GM18502 (cell line): ENCODE results near the gene BMPR1A.
"Not testable (repeated sequence)": the region's sequence is repeated elsewhere in the genome, so short reads cannot be mapped to it uniquely, and the experiment has no call there.

ENCODE experiments used
- ATAC-seq: cut with Tn5 transposase; IDR thresholded peaks from one replicate; pipeline ENCODE4 v1.9.1; 2021; ENCODE audit warnings: mild to moderate bottlenecking; ENCODE audit not compliant: unreplicated experiment, poor library complexity

Gene BMPR1A

GRCh38 chr10:86830043-86830591 is 73.7 kb downstream of the BMPR1A start:
- no peak for ATAC-seq

- no peak for ATAC-seq
These were observed 77.5 kb downstream of the BMPR1A start for GRCh38 chr10:86833969-86834368.

- no peak for ATAC-seq
These were observed 79.6 kb downstream of the BMPR1A start for GRCh38 chr10:86836044-86836443.

GRCh38 chr10:86837663-86838062 is 81.2 kb downstream of the BMPR1A start:
- no peak for ATAC-seq

GRCh38 chr10:86840498-86840897 is 84.1 kb downstream of the BMPR1A start:
- no peak for ATAC-seq

GRCh38 chr10:86846088-86846487 is 89.7 kb downstream of the BMPR1A start:
- ATAC-seq, result no peak

GRCh38 chr10:86848747-86849146 is 92.3 kb downstream of the BMPR1A start:
- ATAC-seq, result no peak

- ATAC-seq, result peak; percentile 78
These were observed 92.9 kb downstream of the BMPR1A start for GRCh38 chr10:86849181-86849894.

- no peak for ATAC-seq
These were observed 94.1 kb downstream of the BMPR1A start for GRCh38 chr10:86850481-86850880.

- ATAC-seq, result no peak
These were observed 95.1 kb downstream of the BMPR1A start for GRCh38 chr10:86851328-86852207.

- ATAC-seq, result not testable (repeated sequence)
These were observed 97.2 kb downstream of the BMPR1A start for GRCh38 chr10:86853582-86853981.

GRCh38 chr10:86855513-86855912 is 99.1 kb downstream of the BMPR1A start:
- no peak for ATAC-seq

GRCh38 chr10:86856156-86856555 is 99.7 kb downstream of the BMPR1A start:
- ATAC-seq, result no peak

- no peak for ATAC-seq
These were observed 100.8 kb downstream of the BMPR1A start for GRCh38 chr10:86857128-86857721.

GRCh38 chr10:86858011-86858410 is 101.6 kb downstream of the BMPR1A start:
- ATAC-seq, result no peak

- no peak for ATAC-seq
These were observed 104.9 kb downstream of the BMPR1A start for GRCh38 chr10:86861351-86861750.

- ATAC-seq, result no peak
These were observed 106.0 kb downstream of the BMPR1A start for GRCh38 chr10:86862373-86862772.

GRCh38 chr10:86862786-86863483 is 106.5 kb downstream of the BMPR1A start:
- no peak for ATAC-seq

- no peak for ATAC-seq
These were observed 107.0 kb downstream of the BMPR1A start for GRCh38 chr10:86863484-86863842.
